Neural progenitor cell (in vitro differentiated cells): Measurements from ENCODE around the gene MAP3K4.

Source experiments
- EZH2 ChIP-seq: fragments of 200-600 bp; sonication (generic); IDR thresholded peaks from 2 replicates; pipeline ENCODE4 v1.6.1; 2017; ENCODE audit warnings: antibody characterized with exemption, mild to moderate bottlenecking, moderate library complexity
- TF ChIP-seq, protein P1 (sequence below): fragments of 200-600 bp; sonication (generic); IDR thresholded peaks from 2 replicates; pipeline ENCODE4 v1.5.1; 2017; ENCODE audit warnings: antibody characterized with exemption, mild to moderate bottlenecking

DNA sequence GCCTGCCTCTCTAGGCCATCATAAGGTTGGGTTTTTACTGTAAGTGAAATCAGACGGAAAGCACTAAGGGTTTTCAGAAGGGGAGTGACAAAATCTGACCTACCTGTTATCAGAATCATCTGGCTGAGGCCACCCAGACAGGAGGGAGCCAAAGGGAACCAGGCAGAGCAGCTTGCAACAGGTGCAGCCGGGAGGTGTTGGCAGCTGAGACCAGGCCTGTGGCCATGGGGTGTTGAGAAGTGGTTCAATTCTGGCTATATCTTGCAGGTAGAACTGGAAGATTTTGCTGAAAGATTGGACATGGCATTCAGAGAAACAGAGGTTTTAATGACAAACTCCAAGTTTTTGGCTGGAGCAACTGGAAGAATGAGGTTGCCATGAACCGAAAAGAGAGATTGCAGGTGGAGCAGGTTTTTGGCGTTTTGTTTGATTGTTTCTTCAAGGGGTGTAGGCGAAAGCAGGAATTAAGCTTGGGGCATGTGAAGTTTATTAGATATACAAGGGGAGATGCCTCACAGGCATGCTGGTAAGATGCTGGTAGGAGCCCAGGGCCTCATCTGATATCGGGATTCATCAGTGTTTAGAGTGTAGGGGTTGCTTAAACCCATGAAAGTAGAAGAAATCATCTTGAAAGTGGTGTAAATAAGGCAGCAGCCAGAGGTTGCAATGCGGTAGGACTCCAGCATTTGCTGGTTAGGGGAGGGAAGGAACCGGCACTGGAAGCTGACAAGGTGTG lies 35.1 kb upstream of the MAP3K4 start:
- TF ChIP-seq, protein P1, sequence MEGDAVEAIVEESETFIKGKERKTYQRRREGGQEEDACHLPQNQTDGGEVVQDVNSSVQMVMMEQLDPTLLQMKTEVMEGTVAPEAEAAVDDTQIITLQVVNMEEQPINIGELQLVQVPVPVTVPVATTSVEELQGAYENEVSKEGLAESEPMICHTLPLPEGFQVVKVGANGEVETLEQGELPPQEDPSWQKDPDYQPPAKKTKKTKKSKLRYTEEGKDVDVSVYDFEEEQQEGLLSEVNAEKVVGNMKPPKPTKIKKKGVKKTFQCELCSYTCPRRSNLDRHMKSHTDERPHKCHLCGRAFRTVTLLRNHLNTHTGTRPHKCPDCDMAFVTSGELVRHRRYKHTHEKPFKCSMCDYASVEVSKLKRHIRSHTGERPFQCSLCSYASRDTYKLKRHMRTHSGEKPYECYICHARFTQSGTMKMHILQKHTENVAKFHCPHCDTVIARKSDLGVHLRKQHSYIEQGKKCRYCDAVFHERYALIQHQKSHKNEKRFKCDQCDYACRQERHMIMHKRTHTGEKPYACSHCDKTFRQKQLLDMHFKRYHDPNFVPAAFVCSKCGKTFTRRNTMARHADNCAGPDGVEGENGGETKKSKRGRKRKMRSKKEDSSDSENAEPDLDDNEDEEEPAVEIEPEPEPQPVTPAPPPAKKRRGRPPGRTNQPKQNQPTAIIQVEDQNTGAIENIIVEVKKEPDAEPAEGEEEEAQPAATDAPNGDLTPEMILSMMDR = no peak
- TF ChIP-seq EZH2 = no peak
